K562 (cell line): ENCODE results near the gene ACBD3. TPM values are rescaled to one million over a fixed set of nuclear protein-coding genes. Genes with fewer than 3 reads are reported as not detected.

Experiments
- ARID1B ChIP-seq: fragments of 450-650 bp; IDR thresholded peaks from 2 replicates; pipeline ENCODE4 v1.6.1; 2016; ENCODE audit warnings: antibody characterized with exemption, mild to moderate bottlenecking, inconsistent platforms
- GABPA ChIP-seq: fragments of 200-800 bp; sonication (Bioruptor generic); conservative IDR thresholded peaks from 2 replicates; pipeline ENCODE4 v1.6.1; 2016; ENCODE audit warnings: low read depth, missing genetic modification characterization, missing compliant biosample characterization
- HCFC1 ChIP-seq: IDR thresholded peaks from 2 replicates; pipeline ENCODE4 v1.6.1; 2012; ENCODE audit warnings: low read depth, low read length, improper control_type of control experiment
- KAT7 ChIP-seq: sonication (generic); formaldehyde crosslinking; IDR thresholded peaks from 2 replicates; pipeline ENCODE4 v1.8.0; 2022; ENCODE audit warnings: missing genetic modification reagents, mild to moderate bottlenecking, borderline replicate concordance
- NKRF ChIP-seq: fragments of 450-650 bp; IDR thresholded peaks from 2 replicates; pipeline ENCODE4 v1.6.1; 2016; ENCODE audit warnings: borderline replicate concordance
- NR3C1 ChIP-seq: sonication (generic); formaldehyde crosslinking; IDR thresholded peaks from 2 replicates; pipeline ENCODE4 v1.8.1; 2022; ENCODE audit warnings: missing genetic modification reagents
- OTX1 ChIP-seq: fragments of 450-650 bp; formaldehyde crosslinking; IDR thresholded peaks from 2 replicates; pipeline ENCODE4 v1.4.0; 2022; ENCODE audit warnings: mild to moderate bottlenecking
- PCBP1 ChIP-seq: fragments of 200-400 bp; formaldehyde crosslinking; IDR thresholded peaks from 2 replicates; pipeline ENCODE4 v1.6.1; 2018; ENCODE audit warnings: mild to moderate bottlenecking, low read depth, low read length; ENCODE audit not compliant: poor library complexity, severe bottlenecking
- PHF21A ChIP-seq: fragments of 450-650 bp; IDR thresholded peaks from 2 replicates; pipeline ENCODE4 v1.6.1; 2017; ENCODE audit warnings: low read depth, borderline replicate concordance
- ZNF146 ChIP-seq: IDR thresholded peaks from one replicate; pipeline ENCODE4 v1.6.1; 2018; ENCODE audit warnings: missing compliant biosample characterization; ENCODE audit not compliant: unreplicated experiment
- ZSCAN29 ChIP-seq: fragments of 450-650 bp; IDR thresholded peaks from 2 replicates; pipeline ENCODE4 v1.6.1; 2017
- polyA plus RNA-seq, 8 experiments: library from polyadenylated mRNA; depleted of rRNA in 4 of 8; stranded (reverse) in 5 of 8; unstranded in 3 of 8; fragments of >200 nt; fragmentation: Nextera tagmentation in 2 of 8; fragmentation: Illumina TruSeq in 1 of 8; extraction: Ambion mirVana in 2 of 8; extraction: Trizol in 1 of 8; gene quantifications; 2 replicates each; pipeline versions ENCODE4 v1.2.1 to v1.2.3, GENCODE V29; 2011 to 2014; ENCODE audit warnings: inconsistent platforms in 1 of 8, missing spikeins in 1 of 8
- total RNA-seq, 7 experiments: library from RNA; depleted of rRNA in 6 of 7; stranded (reverse); fragments of >200 nt in 6 of 7; fragmentation: Illumina TruSeq in 2 of 7; extraction: Trizol in 2 of 7; gene quantifications; 2 replicates each; pipeline versions ENCODE4 v1.2.1 to v1.2.3, GENCODE V29; 2011 to 2021; ENCODE audit warnings: low replicate concordance in 1 of 7
- TF ChIP-seq, protein P1 (sequence below): fragments of 200-800 bp; sonication (Bioruptor generic); IDR thresholded peaks from 2 replicates; pipeline ENCODE4 v1.6.1; 2016; ENCODE audit warnings: missing genetic modification characterization, missing compliant biosample characterization
- TF ChIP-seq, protein P2 (sequence below): fragments of 250-450 bp; sonication (Bioruptor Pico); IDR thresholded peaks from 2 replicates; pipeline ENCODE4 v1.4.0; 2020; ENCODE audit warnings: mild to moderate bottlenecking
- TF ChIP-seq, protein P3 (sequence below): sonication (generic); formaldehyde crosslinking; IDR thresholded peaks from 2 replicates; pipeline ENCODE4 v1.8.0; 2022; ENCODE audit warnings: mild to moderate bottlenecking, missing genetic modification reagents
- TF ChIP-seq, protein P4 (sequence below), 2 experiments: fragments of 250-450 bp in 1 of 2; fragments of 450-650 bp in 1 of 2; sonication (Bioruptor Pico) in 1 of 2; IDR thresholded peaks; 2 replicates each; pipeline versions ENCODE4 v1.6.1 to v1.8.0; 2016 to 2021; ENCODE audit warnings: mild to moderate bottlenecking in 2 of 2, moderate library complexity in 2 of 2, missing compliant biosample characterization in 1 of 2, missing genetic modification characterization in 1 of 2

ACBD3 gene
- total and polyA plus RNA-seq, 9 of the 15 experiments (the other 6 are each of a cell fraction or from before 2014, with no cell fraction given), result 11.1 to 36.7 (median 26.9) TPM

DNA sequence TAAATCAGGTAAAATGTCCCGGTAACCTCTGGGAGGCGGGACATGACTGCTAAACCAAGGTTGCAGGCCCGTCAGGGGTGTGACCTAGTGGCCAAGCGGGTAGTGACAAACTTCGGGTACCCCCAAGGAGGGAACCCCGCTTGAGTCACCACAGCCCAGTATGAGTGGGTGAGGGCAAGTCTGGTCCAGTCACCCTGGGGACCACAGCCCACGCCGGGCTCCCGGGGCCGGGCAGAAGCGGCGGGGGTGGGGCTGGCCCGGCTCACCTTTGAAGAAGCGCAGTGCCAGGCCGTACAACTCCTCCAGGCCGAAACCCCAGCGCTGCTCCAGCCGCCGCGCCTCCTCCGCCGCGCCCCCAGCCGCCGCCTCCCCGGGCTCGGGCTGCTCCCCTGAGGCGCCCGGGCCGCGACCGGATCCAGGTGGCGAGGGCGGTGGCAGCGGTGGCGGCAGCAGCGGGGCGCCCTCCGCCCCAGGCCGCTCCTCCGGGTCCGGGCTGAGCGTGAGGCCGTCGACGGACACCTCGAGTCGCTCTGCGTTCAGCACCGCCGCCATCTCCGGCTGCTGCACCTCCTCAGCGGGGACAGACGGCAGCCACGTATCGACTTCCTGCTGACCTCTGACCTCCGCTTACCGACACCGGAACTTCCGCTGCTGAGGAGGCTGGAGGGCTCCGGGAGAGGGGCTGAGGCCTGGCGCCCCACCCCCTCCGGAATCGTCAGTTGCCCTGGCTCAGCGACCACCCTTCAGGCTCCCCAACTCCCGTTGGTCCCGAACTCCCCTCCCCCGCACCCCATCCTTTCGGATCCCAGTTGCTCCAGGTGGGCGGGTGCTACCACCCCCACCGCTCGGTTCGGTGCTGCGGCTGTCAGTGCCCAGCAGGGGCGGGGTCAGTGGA lies at the start of gene ACBD3 (continued):
- TF ChIP-seq, protein P1, sequence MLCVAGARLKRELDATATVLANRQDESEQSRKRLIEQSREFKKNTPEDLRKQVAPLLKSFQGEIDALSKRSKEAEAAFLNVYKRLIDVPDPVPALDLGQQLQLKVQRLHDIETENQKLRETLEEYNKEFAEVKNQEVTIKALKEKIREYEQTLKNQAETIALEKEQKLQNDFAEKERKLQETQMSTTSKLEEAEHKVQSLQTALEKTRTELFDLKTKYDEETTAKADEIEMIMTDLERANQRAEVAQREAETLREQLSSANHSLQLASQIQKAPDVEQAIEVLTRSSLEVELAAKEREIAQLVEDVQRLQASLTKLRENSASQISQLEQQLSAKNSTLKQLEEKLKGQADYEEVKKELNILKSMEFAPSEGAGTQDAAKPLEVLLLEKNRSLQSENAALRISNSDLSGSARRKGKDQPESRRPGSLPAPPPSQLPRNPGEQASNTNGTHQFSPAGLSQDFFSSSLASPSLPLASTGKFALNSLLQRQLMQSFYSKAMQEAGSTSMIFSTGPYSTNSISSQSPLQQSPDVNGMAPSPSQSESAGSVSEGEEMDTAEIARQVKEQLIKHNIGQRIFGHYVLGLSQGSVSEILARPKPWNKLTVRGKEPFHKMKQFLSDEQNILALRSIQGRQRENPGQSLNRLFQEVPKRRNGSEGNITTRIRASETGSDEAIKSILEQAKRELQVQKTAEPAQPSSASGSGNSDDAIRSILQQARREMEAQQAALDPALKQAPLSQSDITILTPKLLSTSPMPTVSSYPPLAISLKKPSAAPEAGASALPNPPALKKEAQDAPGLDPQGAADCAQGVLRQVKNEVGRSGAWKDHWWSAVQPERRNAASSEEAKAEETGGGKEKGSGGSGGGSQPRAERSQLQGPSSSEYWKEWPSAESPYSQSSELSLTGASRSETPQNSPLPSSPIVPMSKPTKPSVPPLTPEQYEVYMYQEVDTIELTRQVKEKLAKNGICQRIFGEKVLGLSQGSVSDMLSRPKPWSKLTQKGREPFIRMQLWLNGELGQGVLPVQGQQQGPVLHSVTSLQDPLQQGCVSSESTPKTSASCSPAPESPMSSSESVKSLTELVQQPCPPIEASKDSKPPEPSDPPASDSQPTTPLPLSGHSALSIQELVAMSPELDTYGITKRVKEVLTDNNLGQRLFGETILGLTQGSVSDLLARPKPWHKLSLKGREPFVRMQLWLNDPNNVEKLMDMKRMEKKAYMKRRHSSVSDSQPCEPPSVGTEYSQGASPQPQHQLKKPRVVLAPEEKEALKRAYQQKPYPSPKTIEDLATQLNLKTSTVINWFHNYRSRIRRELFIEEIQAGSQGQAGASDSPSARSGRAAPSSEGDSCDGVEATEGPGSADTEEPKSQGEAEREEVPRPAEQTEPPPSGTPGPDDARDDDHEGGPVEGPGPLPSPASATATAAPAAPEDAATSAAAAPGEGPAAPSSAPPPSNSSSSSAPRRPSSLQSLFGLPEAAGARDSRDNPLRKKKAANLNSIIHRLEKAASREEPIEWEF (CRISPR knock-in tag), result no peak
- no peak for TF ChIP-seq OTX1 (CRISPR knock-in tag)
- TF ChIP-seq GABPA (tag), result peak; percentile 98
- TF ChIP-seq, protein P2, sequence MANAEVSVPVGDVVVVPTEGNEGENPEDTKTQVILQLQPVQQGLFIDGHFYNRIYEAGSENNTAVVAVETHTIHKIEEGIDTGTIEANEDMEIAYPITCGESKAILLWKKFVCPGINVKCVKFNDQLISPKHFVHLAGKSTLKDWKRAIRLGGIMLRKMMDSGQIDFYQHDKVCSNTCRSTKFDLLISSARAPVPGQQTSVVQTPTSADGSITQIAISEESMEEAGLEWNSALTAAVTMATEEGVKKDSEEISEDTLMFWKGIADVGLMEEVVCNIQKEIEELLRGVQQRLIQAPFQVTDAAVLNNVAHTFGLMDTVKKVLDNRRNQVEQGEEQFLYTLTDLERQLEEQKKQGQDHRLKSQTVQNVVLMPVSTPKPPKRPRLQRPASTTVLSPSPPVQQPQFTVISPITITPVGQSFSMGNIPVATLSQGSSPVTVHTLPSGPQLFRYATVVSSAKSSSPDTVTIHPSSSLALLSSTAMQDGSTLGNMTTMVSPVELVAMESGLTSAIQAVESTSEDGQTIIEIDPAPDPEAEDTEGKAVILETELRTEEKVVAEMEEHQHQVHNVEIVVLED (CRISPR knock-in tag), result no peak
- no peak for TF ChIP-seq NR3C1 (CRISPR knock-in tag)
- TF ChIP-seq HCFC1, result peak; percentile 66
- no peak for TF ChIP-seq ZNF146 (CRISPR knock-in tag)
- no peak for TF ChIP-seq ZSCAN29
- TF ChIP-seq KAT7 (CRISPR knock-in tag), result 0 out of 2 replicates have a peak, but pooled peaks have one; percentile 21
- TF ChIP-seq, protein P3, sequence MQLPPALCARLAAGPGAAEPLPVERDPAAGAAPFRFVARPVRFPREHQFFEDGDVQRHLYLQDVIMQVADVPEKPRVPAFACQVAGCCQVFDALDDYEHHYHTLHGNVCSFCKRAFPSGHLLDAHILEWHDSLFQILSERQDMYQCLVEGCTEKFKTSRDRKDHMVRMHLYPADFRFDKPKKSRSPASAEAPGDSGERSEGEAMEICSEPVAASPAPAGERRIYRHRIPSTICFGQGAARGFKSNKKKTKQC (CRISPR knock-in tag), result no peak
- TF ChIP-seq PCBP1, result peak; percentile 75
- peak; percentile 41 for TF ChIP-seq ARID1B
- peak; percentile 91 for TF ChIP-seq NKRF
- no peak for TF ChIP-seq PHF21A
- TF ChIP-seq, protein P4, sequence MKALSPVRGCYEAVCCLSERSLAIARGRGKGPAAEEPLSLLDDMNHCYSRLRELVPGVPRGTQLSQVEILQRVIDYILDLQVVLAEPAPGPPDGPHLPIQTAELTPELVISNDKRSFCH (CRISPR knock-in tag; IDR thresholded peaks at IDR 0.05), result no peak
- TF ChIP-seq, protein P4 (tag; IDR thresholded peaks at IDR 0.05), result peak; percentile 88
